ENCODE data around the gene DMRT1.

The DMRT1 gene

GRCh38 chr9:926976-927375, 85.5 kb downstream of the DMRT1 start:
- DNase-seq, result no peak

- no peak for DNase-seq
Measured at GRCh38 chr9:928363-929042, 87.0 kb downstream of the DMRT1 start.

- no peak for DNase-seq
Measured at GRCh38 chr9:929719-930118, 88.2 kb downstream of the DMRT1 start.

- DNase-seq, result no peak
Measured at GRCh38 chr9:933356-933755, 91.9 kb downstream of the DMRT1 start.

- DNase-seq, result no peak
Measured at GRCh38 chr9:935348-935965, 94.0 kb downstream of the DMRT1 start.

GRCh38 chr9:942805-943580, 101.5 kb downstream of the DMRT1 start:
- DNase-seq, result no peak

- no peak for DNase-seq
Measured at GRCh38 chr9:947985-948384, 106.5 kb downstream of the DMRT1 start.

- DNase-seq, result no peak
Measured at GRCh38 chr9:948497-948896, 107.0 kb downstream of the DMRT1 start.

- DNase-seq, result no peak
Measured at GRCh38 chr9:950139-950538, 108.6 kb downstream of the DMRT1 start.

GRCh38 chr9:952546-952945, 111.0 kb downstream of the DMRT1 start:
- no peak for DNase-seq

- DNase-seq, result no peak
Measured at GRCh38 chr9:959105-959504, 117.6 kb downstream of the DMRT1 start.

- no peak for DNase-seq
Measured at GRCh38 chr9:959914-960313, 118.4 kb downstream of the DMRT1 start.

- no peak for DNase-seq
Measured at GRCh38 chr9:962023-962422, 120.5 kb downstream of the DMRT1 start.

GRCh38 chr9:965497-965896, 124.0 kb downstream of the DMRT1 start:
- DNase-seq, result no peak

GRCh38 chr9:966870-967269, 125.4 kb downstream of the DMRT1 start:
- no peak for DNase-seq

- DNase-seq, result no peak
Measured at GRCh38 chr9:967436-967835, 125.9 kb downstream of the DMRT1 start.

- peak in 1 of 2 donors; percentile 4 for DNase-seq
Measured at GRCh38 chr9:967903-968641, 126.6 kb downstream of the DMRT1 start.

GRCh38 chr9:969310-970150, 128.0 kb downstream of the DMRT1 start:
- no peak for DNase-seq

- DNase-seq, result no peak
Measured at GRCh38 chr9:970151-970996, 128.9 kb downstream of the DMRT1 start.

- DNase-seq, result no peak
Measured at GRCh38 chr9:971901-972500, 130.5 kb downstream of the DMRT1 start.
